Measurements from ENCODE around the gene MAPK6. TPM values are rescaled to one million over a fixed set of nuclear protein-coding genes. Genes with fewer than 3 reads are reported as not detected.

MAPK6 gene
- total RNA-seq, 4 donors from 2014 or later, result 13.3 to 19.4 (median 14.2) TPM

DNA sequence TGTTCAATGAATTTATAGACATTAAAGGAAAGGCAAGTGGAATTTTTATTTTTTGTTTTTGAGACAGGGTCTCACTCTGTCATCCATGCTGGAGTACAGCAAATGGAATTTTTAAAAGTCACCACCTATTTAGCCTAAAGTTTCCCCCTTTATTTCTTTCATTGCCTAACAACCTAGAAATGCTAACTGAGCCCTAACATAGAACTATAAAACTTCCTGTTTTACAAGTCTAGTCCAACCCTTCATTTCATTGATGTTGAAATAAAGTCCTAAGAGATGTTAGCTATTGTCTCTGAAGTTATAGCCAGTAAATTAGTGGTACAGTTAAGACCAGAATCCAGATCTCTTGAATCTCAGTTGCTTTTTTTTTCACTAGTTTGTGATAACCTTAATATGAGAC is 39.0 kb downstream of the MAPK6 start:
- H3K27ac ChIP-seq (replicated peaks in 1 of 4), result no peak overlapping the region
- TF ChIP-seq POLR2AphosphoS5 (IDR thresholded peaks at IDR 0.05), result no peak
- TF ChIP-seq, protein P1, sequence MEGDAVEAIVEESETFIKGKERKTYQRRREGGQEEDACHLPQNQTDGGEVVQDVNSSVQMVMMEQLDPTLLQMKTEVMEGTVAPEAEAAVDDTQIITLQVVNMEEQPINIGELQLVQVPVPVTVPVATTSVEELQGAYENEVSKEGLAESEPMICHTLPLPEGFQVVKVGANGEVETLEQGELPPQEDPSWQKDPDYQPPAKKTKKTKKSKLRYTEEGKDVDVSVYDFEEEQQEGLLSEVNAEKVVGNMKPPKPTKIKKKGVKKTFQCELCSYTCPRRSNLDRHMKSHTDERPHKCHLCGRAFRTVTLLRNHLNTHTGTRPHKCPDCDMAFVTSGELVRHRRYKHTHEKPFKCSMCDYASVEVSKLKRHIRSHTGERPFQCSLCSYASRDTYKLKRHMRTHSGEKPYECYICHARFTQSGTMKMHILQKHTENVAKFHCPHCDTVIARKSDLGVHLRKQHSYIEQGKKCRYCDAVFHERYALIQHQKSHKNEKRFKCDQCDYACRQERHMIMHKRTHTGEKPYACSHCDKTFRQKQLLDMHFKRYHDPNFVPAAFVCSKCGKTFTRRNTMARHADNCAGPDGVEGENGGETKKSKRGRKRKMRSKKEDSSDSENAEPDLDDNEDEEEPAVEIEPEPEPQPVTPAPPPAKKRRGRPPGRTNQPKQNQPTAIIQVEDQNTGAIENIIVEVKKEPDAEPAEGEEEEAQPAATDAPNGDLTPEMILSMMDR (IDR thresholded peaks at IDR 0.05), result no peak
- TF ChIP-seq POLR2A (IDR thresholded peaks at IDR 0.05; ENCODE audit: low read depth), result no peak
- H3K9me3 ChIP-seq, result no peaks in the 10 kb centered on the region
- H3K4me3 ChIP-seq, result no peak overlapping the region
- no peaks in the 10 kb centered on the region for H3K27me3 ChIP-seq
- no peak for DNase-seq (ENCODE audit: extremely low spot score)
- peaks cover 33 to 80% (median 59%) of the 10 kb centered on the region in 4 donors for H3K36me3 ChIP-seq
- intact Hi-C loops (cut with DNase I), result no loop called here
- H3K4me1 ChIP-seq, result no peaks in the 10 kb centered on the region

- intact Hi-C loops (cut with DNase I), result no loop called here
- peaks cover 52 to 84% (median 69%) of the 10 kb centered on the region in 4 donors for H3K36me3 ChIP-seq
- H3K27me3 ChIP-seq, result no peaks in the 10 kb centered on the region
- no peak overlapping the region for H3K4me3 ChIP-seq
- H3K4me1 ChIP-seq, result no peaks in the 10 kb centered on the region
- WGBS, result 77% methylated on average over 1 of the region's 1 CpG
- TF ChIP-seq, protein P1 (IDR thresholded peaks at IDR 0.05), result no peak
- no peak for TF ChIP-seq POLR2AphosphoS5 (IDR thresholded peaks at IDR 0.05)
- TF ChIP-seq POLR2A (IDR thresholded peaks at IDR 0.05; ENCODE audit: low read depth), result no peak
- TF ChIP-seq EP300 (IDR thresholded peaks at IDR 0.05), result no peak
- no peak overlapping the region for H3K27ac ChIP-seq (replicated peaks in 1 of 4)
- DNase-seq (ENCODE audit: extremely low spot score), result no peak
- no peaks in the 10 kb centered on the region for H3K9me3 ChIP-seq
Measured at GRCh38 chr15:52060501-52060900, 41.5 kb downstream of the MAPK6 start.

DNA sequence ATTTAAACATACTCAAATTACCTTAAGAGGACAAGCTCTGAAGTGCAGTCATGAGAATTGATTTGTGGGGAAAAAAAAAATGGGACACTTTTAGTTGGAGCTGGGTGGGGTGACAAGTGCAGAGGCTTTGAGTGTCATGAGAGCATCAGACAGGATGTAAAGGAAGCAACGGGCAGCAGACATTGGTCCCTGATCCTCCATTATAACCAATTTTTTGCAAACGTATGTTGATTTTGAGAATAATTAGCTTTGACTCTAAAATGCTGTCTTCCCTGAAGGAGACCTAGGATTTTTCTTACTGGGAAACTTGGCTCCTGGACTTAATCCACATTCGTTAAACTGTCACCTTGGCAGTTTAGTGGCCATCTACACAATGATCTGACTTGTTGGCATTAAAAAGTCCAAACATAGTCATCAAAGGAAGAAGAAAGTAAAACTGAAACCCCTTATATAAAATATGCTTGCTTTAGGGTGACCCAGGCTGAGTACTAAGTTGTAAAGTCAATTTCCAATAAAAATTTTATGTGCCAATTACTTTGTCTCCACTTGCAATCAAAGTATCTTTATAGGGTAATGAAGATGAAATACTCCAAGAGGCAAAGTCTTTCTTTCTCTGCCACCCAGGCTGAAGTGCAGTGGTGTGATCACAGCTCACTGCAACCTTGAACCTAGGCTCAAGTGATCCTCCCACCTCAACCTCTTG is 48.0 kb downstream of the MAPK6 start:
- Histone ChIP-seq H3K27ac (replicated peaks in 1 of 4) (no peak overlapping the region), H3K4me1 (no peaks in the 10 kb centered on the region), H3K27me3 (no peaks in the 10 kb centered on the region), H3K36me3 (peaks cover 21 to 39% (median 33%) of the 10 kb centered on the region in 4 donors), H3K4me3 (no peak overlapping the region), H3K9me3 (no peaks in the 10 kb centered on the region)
- DNase-seq (ENCODE audit: extremely low spot score), result no peak
- TF ChIP-seq POLR2A (IDR thresholded peaks at IDR 0.05; ENCODE audit: low read depth), result no peak
- TF ChIP-seq POLR2AphosphoS5 (IDR thresholded peaks at IDR 0.05), result no peak
- 81% methylated on average over 3 of the region's 3 CpGs for WGBS
- intact Hi-C loops (cut with DNase I), result no loop called here

GRCh38 chr15:52067545-52067926 is 48.5 kb downstream of the MAPK6 start:
- Histone ChIP-seq H3K4me3 (no peak overlapping the region), H3K27me3 (no peaks in the 10 kb centered on the region), H3K27ac (replicated peaks in 1 of 4) (no peak overlapping the region), H3K36me3 (peaks cover 16 to 34% (median 27%) of the 10 kb centered on the region in 4 donors), H3K9me3 (no peaks in the 10 kb centered on the region), H3K4me1 (no peaks in the 10 kb centered on the region)
- TF ChIP-seq, protein P1 (IDR thresholded peaks at IDR 0.05), result no peak
- TF ChIP-seq POLR2A (IDR thresholded peaks at IDR 0.05; ENCODE audit: low read depth) (no peak), POLR2AphosphoS5 (IDR thresholded peaks at IDR 0.05) (no peak), EP300 (IDR thresholded peaks at IDR 0.05) (no peak)
- intact Hi-C loops (cut with DNase I), result no loop called here
- DNase-seq (ENCODE audit: extremely low spot score), result peak; percentile 47

- Histone ChIP-seq H3K36me3 (peaks cover 10 to 28% (median 21%) of the 10 kb centered on the region in 4 donors), H3K4me1 (no peaks in the 10 kb centered on the region), H3K27me3 (no peaks in the 10 kb centered on the region), H3K4me3 (no peak overlapping the region), H3K9me3 (no peaks in the 10 kb centered on the region), H3K27ac (replicated peaks in 1 of 4) (no peak overlapping the region)
- TF ChIP-seq EP300 (IDR thresholded peaks at IDR 0.05), result no peak
- no peak for TF ChIP-seq POLR2AphosphoS5 (IDR thresholded peaks at IDR 0.05)
- no peak for TF ChIP-seq POLR2A (IDR thresholded peaks at IDR 0.05; ENCODE audit: low read depth)
- TF ChIP-seq, protein P1 (IDR thresholded peaks at IDR 0.05), result no peak
- peak; percentile 8 for DNase-seq (ENCODE audit: extremely low spot score)
- intact Hi-C loops (cut with DNase I), result no loop called here
- 100% methylated on average over 2 of the region's 2 CpGs for WGBS
Measured at GRCh38 chr15:52068004-52068615, 49.1 kb downstream of the MAPK6 start.

Measured in esophagus muscularis mucosa (tissue), 4 donors.